Measurements from ENCODE around the gene LRRN2.

Gene LRRN2

GRCh38 chr1:204688776-204689175 lies 3.2 kb upstream of the LRRN2 start:
- DNase-seq: no peak

GRCh38 chr1:204688007-204688406 lies 2.5 kb upstream of the LRRN2 start:
- DNase-seq: no peak

- peak; percentile 69 for DNase-seq
Observed at GRCh38 chr1:204684571-204685235, 835 bp downstream of the LRRN2 start.

- peak; percentile 69 for DNase-seq
Observed at GRCh38 chr1:204684206-204684570, 1.4 kb downstream of the LRRN2 start.

- DNase-seq: no peak
Observed at GRCh38 chr1:204683284-204684205, 2.0 kb downstream of the LRRN2 start.

GRCh38 chr1:204680461-204680860 lies 5.1 kb downstream of the LRRN2 start:
- no peak for DNase-seq

- DNase-seq: no peak
Observed at GRCh38 chr1:204680051-204680450, 5.5 kb downstream of the LRRN2 start.

GRCh38 chr1:204678721-204679475 lies 6.6 kb downstream of the LRRN2 start:
- DNase-seq: no peak

- DNase-seq: no peak
Observed at GRCh38 chr1:204677864-204678263, 7.7 kb downstream of the LRRN2 start.

GRCh38 chr1:204676043-204676442 lies 9.5 kb downstream of the LRRN2 start:
- no peak for DNase-seq

GRCh38 chr1:204673909-204674649 lies 11.5 kb downstream of the LRRN2 start:
- peak; percentile 70 for DNase-seq

GRCh38 chr1:204673209-204673608 lies 12.3 kb downstream of the LRRN2 start:
- no peak for DNase-seq

- no peak for DNase-seq
Observed at GRCh38 chr1:204672482-204673121, 12.9 kb downstream of the LRRN2 start.

- DNase-seq: no peak
Observed at GRCh38 chr1:204672069-204672468, 13.5 kb downstream of the LRRN2 start.

GRCh38 chr1:204670152-204670927 lies 15.2 kb downstream of the LRRN2 start:
- no peak for DNase-seq

GRCh38 chr1:204669579-204669978 lies 16.0 kb downstream of the LRRN2 start:
- DNase-seq: no peak

GRCh38 chr1:204664384-204664651 lies 21.2 kb downstream of the LRRN2 start:
- no peak for DNase-seq

GRCh38 chr1:204663644-204664383 lies 21.7 kb downstream of the LRRN2 start:
- no peak for DNase-seq

GRCh38 chr1:204662530-204662929 lies 23.0 kb downstream of the LRRN2 start:
- DNase-seq: no peak

- DNase-seq: no peak
Observed at GRCh38 chr1:204660509-204660908, 25.0 kb downstream of the LRRN2 start.

GRCh38 chr1:204659056-204659455 lies 26.5 kb downstream of the LRRN2 start:
- no peak for DNase-seq
